HAP-1 (cell line): ENCODE results near the gene FAT2.

Experiments
- DNase-seq, 2 experiments: peaks; one replicate each; pipeline ENCODE4 v3.0.0-alpha.2; 2016 to 2020; ENCODE audit warnings: low spot score in 2 of 2
- H3K27me3 ChIP-seq: fragments of 250-450 bp; sonication (Bioruptor Pico); 2 replicates; pipeline ENCODE4 v1.5.1; 2020; ENCODE audit warnings: low read depth, mild to moderate bottlenecking, moderate library complexity
- H3K36me3 ChIP-seq: fragments of 250-450 bp; sonication (Bioruptor Pico); replicated peaks from 2 replicates; pipeline ENCODE4 v1.5.1; 2020; ENCODE audit warnings: mild to moderate bottlenecking
- H3K4me1 ChIP-seq: fragments of 250-450 bp; sonication (Bioruptor Pico); 2 replicates; pipeline ENCODE4 v1.5.1; 2020; ENCODE audit warnings: mild to moderate bottlenecking
- H3K4me3 ChIP-seq: fragments of 250-450 bp; sonication (Bioruptor Pico); 2 replicates; pipeline ENCODE4 v1.5.1; 2020; ENCODE audit warnings: mild to moderate bottlenecking, moderate library complexity
- H3K9me3 ChIP-seq: fragments of 250-450 bp; sonication (Bioruptor Pico); 2 replicates; pipeline ENCODE4 v1.5.1; 2020; ENCODE audit warnings: mild to moderate bottlenecking, moderate library complexity
- in situ Hi-C: fragments of 300-500 bp; cut with MboI; formaldehyde crosslinking; loops from 3 replicates; pipeline ENCODE4 v1.14.3; 2020; ENCODE audit warnings: low sequenced_read_pairs, inconsistent platforms, mixed read lengths

Gene FAT2, protein sequence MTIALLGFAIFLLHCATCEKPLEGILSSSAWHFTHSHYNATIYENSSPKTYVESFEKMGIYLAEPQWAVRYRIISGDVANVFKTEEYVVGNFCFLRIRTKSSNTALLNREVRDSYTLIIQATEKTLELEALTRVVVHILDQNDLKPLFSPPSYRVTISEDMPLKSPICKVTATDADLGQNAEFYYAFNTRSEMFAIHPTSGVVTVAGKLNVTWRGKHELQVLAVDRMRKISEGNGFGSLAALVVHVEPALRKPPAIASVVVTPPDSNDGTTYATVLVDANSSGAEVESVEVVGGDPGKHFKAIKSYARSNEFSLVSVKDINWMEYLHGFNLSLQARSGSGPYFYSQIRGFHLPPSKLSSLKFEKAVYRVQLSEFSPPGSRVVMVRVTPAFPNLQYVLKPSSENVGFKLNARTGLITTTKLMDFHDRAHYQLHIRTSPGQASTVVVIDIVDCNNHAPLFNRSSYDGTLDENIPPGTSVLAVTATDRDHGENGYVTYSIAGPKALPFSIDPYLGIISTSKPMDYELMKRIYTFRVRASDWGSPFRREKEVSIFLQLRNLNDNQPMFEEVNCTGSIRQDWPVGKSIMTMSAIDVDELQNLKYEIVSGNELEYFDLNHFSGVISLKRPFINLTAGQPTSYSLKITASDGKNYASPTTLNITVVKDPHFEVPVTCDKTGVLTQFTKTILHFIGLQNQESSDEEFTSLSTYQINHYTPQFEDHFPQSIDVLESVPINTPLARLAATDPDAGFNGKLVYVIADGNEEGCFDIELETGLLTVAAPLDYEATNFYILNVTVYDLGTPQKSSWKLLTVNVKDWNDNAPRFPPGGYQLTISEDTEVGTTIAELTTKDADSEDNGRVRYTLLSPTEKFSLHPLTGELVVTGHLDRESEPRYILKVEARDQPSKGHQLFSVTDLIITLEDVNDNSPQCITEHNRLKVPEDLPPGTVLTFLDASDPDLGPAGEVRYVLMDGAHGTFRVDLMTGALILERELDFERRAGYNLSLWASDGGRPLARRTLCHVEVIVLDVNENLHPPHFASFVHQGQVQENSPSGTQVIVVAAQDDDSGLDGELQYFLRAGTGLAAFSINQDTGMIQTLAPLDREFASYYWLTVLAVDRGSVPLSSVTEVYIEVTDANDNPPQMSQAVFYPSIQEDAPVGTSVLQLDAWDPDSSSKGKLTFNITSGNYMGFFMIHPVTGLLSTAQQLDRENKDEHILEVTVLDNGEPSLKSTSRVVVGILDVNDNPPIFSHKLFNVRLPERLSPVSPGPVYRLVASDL (N-terminal part only)

DNA sequence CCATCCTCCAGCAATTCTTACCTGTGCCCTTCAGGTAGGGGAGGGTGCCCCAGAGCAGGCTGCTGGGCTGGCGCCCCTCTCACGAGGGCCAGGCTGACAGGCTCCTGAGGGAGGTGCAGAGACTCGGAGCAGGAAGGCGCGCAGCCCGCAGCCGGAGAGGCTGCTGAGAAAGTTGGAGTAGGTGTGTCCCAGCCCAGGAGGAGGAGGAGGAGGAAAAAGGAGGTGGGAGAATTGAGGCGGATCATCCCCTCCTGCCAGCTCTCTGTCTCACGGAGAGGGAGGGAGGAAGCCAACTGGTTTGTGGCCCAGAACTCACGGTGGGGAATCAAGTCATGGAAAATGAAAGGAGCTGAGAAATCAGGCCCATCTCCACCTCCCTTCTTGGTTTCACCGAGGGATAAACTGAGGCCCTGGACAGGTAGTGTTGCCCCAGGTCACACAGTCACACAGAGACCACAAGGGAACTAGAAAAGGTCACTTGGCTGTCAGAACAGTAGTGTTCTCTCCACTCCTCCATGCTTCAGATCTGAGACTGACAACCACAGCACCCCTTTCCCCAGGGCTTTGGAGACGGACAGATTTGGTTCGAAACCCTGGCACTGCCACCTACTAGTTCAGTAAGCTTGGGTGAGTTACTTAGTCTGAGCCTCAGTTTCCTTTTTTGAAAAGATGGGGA, at the start of gene FAT2:
Gene FAT2, minus strand, starts transcription at position 188 of the 676 bp plus-strand sequence. CDS start 22,400 bp downstream, outside the sequence.
- DNase-seq = no peak
- Histone ChIP-seq H3K27me3 (no peaks in the 10 kb centered on the region), H3K9me3 (no peaks in the 10 kb centered on the region), H3K36me3 (no peaks in the 10 kb centered on the region), H3K4me3 (no peak within 1 kb of the TSS), H3K4me1 (no peaks in the 10 kb centered on the region)
- in situ Hi-C loops = no loop called here

DNA sequence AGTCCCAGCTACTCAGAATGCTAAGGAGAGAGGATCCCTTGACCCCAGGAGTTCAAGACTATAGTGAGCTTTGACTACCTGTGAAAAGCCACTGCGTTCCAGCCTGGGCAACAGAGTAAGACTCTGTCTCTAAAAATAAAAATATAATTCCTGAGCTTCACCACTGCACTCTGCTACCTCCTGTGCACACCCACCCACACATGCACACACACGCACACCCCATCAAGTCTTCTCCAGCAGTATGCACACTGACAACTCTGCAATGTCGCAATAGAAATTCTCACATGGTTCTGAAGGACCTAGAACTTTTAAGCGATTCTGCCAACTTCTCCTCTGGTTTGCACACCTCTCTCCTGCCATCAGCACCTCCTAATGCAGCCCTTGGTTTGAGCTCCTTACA, 47.5 kb upstream of the FAT2 start:
- Histone ChIP-seq H3K9me3 (no peaks in the 10 kb centered on the region; the same call in 1 of the 2 replicates), H3K4me3 (no peak overlapping the region), H3K27me3 (peaks cover 14% of the 10 kb centered on the region), H3K4me1 (no peaks in the 10 kb centered on the region), H3K36me3 (no peaks in the 10 kb centered on the region)
- no peak for DNase-seq
- in situ Hi-C loops = no loop called here

DNA sequence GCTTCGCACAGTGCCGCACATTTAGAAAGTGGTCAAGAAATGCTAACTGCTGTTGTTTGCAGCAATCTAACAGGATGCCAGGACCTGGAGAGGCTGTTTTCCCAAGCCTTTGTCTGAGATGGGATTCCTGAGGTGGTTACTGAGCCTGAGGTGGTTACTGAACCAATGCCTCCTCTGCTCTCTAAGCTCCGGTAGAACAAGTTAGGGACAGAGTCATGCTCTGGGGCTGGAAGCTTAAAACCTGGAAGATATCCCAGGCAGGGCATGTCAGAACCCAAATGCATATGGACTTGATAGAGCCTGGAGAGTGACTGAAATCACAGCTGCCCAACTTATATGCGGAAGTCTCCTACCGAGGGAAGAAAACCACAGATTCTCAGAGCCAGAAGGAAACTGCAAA, 46.5 kb upstream of the FAT2 start:
- no peak overlapping the region for H3K4me3 ChIP-seq
- H3K27me3 ChIP-seq = peaks cover 14% of the 10 kb centered on the region
- H3K36me3 ChIP-seq = no peaks in the 10 kb centered on the region
- no peaks in the 10 kb centered on the region for H3K9me3 ChIP-seq
- H3K4me1 ChIP-seq = no peaks in the 10 kb centered on the region
- DNase-seq = no peak
- in situ Hi-C loops = no loop called here

DNA sequence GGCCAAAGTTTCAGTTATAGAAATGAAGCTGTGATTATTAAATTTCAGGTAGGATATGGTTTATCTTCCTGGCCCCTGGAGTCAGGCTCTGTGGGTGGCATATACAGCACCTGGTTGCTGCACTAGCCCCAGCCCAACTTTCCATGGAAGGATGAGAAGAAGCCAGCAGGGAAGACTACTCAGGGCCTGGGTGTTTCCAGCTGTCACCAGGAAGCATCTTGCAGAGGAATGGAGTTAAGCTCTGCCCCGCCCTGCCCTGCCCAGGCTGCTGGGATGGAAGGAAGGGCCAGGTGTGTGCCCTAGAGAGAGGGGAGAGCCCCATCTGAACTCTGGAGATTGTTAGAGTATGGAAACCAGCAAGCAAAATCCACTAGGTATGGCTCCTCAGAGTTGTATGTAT, 42.8 kb upstream of the FAT2 start:
- no peaks in the 10 kb centered on the region for H3K9me3 ChIP-seq
- H3K4me1 ChIP-seq = no peaks in the 10 kb centered on the region
- in situ Hi-C loops = no loop called here
- peaks cover 17% of the 10 kb centered on the region for H3K27me3 ChIP-seq
- DNase-seq = no peak
- no peak overlapping the region for H3K4me3 ChIP-seq
- no peaks in the 10 kb centered on the region for H3K36me3 ChIP-seq

DNA sequence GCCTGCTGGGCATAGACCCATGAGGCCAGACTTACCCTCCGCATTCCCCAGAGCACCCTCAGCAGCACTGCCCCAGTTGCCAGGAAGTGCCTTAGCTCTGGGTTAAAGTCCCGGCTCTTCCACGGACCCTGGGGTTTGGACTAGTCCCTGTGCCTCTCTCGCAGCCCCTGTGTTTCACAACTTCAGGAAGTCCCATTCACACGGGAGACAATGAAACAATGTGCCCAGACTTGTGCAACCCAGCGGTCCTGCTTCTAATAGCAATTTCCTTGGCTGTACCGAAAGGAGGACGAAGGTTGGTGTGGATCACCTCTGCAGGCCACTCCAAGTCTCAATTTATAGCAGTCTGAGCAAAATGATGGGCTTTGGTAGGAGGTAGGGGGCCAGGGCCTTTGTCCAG, 41.8 kb upstream of the FAT2 start:
- H3K4me3 ChIP-seq = no peak overlapping the region
- H3K9me3 ChIP-seq = no peaks in the 10 kb centered on the region
- H3K36me3 ChIP-seq = no peaks in the 10 kb centered on the region
- DNase-seq = no peak
- peaks cover 16% of the 10 kb centered on the region for H3K27me3 ChIP-seq
- in situ Hi-C loops = no loop called here
- H3K4me1 ChIP-seq = no peaks in the 10 kb centered on the region

DNA sequence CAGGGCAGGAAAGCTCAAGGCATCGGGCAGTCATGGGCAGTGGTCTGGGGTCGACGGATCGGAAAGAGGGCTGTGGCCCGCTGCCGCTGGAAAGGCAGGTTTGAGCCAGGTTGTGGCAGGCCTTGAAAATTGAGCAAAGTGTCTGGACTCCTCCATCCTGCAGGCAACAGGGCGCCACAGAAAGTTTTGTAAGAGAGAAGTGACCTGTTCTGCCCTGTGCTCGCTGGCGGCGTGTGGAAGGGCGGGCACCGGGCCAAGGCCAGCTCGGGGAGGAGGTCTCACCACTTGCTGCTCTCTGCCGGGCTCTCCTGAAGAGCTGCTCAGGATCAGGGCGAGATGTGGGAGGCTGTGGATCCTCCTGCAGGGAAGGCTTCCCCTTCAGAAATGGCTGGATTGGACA, 41.4 kb upstream of the FAT2 start:
- Histone ChIP-seq H3K4me1 (no peaks in the 10 kb centered on the region), H3K4me3 (no peak overlapping the region), H3K36me3 (no peaks in the 10 kb centered on the region), H3K9me3 (no peaks in the 10 kb centered on the region), H3K27me3 (peaks cover 14% of the 10 kb centered on the region)
- DNase-seq = no peak
- in situ Hi-C loops = no loop called here

DNA sequence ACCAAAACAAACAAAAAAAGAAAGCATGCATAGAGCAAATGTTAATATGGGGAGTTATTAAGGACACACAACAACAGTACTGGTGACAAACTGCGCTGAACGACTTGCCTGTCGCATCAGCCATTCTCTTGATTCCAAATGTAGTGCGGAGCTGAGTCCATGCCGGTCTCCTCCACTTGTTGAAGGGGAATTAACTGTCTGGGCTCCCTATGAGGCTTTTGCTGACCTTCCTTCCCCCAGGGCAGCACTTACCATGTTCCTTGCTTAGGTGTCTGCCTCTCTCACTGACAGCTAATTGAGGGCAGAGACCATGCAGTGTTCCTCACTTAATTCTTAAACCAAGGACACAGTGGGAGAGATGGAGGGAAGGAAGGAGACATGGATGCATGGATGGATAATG, 40.8 kb upstream of the FAT2 start:
- H3K27me3 ChIP-seq = peaks cover 14% of the 10 kb centered on the region
- DNase-seq = no peak

DNA sequence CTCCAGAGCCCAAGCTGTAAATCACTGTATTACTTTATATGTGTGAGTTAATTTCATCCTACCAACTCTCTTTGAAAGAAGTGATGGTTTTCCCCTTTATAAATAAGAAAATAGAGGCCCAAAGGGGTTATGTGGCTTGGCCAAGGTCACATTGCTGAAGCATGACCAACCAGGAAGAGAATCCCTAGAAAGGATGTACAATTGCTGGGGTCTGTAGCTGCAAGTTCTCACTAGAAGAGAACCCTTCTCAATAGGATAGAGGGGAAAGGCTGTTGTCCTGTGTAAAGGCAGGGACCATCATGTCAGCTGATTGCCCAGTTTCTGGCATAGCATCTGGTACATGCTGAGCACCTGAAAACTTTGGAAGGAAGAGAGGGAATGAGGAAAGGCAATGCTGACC, 39.0 kb upstream of the FAT2 start:
- Histone ChIP-seq H3K9me3 (no peaks in the 10 kb centered on the region), H3K4me3 (no peak overlapping the region), H3K36me3 (no peaks in the 10 kb centered on the region), H3K27me3 (peaks cover 6% of the 10 kb centered on the region), H3K4me1 (no peaks in the 10 kb centered on the region)
- DNase-seq = no peak
- in situ Hi-C loops = no loop called here

More for the DNA sequence above, 40.8 kb upstream of the FAT2 start:
- no peaks in the 10 kb centered on the region for H3K36me3 ChIP-seq
- H3K4me3 ChIP-seq = no peak overlapping the region
- no peaks in the 10 kb centered on the region for H3K9me3 ChIP-seq
- H3K4me1 ChIP-seq = no peaks in the 10 kb centered on the region
- in situ Hi-C loops = no loop called here

DNA sequence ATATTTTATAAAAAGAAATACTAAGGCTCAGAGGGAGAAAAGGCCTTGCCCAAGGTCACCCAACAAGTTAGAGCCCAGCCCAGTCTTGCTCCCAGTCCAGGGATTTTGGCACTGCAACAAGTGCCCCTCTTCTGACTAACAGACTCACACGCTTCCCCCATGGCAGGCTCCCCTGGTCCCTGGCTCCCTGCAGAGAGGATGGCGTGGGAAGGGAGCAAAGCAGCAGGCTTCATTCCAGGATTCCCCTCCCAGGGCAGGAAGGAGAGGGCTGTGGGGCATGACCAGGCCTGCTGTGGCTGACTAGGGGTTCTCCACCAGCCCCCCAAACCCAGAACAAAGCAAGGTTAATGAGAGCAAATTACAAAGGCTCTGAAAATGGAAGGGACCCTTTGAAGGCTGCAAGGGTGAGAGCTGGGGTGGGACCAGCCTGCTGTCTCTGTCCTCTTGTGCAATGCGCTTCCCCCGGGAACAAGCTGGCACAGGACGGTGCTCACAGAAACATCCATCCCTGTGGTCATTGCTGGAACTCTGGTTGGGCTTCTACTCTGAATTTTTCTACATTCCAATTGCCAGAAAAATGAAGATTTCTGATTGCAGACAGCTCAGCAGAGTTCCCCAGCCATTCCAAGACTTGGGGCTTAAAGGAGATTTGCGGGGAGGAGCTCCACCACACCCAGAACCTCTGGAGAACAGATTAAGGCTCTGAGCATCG, 37.1 kb upstream of the FAT2 start:
- Histone ChIP-seq H3K27me3 (peaks cover 4% of the 10 kb centered on the region), H3K9me3 (no peaks in the 10 kb centered on the region), H3K4me3 (no peak overlapping the region), H3K36me3 (no peaks in the 10 kb centered on the region), H3K4me1 (no peaks in the 10 kb centered on the region)
- in situ Hi-C loops = no loop called here
- DNase-seq = no peak

DNA sequence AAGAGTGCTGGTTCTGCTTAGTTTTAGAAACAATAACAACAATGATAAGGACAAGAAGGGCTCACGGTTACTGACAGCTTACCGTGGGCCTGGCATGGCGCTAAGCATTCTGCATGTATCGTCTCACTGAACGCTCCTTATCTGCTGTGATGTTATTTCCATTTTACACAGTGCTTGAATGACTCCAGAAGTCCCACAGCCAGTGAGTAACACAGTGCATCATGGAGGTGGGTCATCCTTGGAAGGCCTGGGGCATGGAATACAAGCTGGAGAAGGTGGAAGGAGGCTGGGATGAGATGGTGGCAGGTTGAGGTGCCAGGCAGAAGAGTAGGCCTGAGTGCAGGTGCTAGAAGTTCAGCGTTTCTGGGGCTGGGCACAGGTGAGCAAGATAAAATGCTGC, 36.5 kb upstream of the FAT2 start:
- Histone ChIP-seq H3K4me3 (no peak overlapping the region), H3K4me1 (no peaks in the 10 kb centered on the region), H3K36me3 (no peaks in the 10 kb centered on the region), H3K27me3 (peaks cover 7% of the 10 kb centered on the region), H3K9me3 (no peaks in the 10 kb centered on the region)
- in situ Hi-C loops = no loop called here
- no peak for DNase-seq

DNA sequence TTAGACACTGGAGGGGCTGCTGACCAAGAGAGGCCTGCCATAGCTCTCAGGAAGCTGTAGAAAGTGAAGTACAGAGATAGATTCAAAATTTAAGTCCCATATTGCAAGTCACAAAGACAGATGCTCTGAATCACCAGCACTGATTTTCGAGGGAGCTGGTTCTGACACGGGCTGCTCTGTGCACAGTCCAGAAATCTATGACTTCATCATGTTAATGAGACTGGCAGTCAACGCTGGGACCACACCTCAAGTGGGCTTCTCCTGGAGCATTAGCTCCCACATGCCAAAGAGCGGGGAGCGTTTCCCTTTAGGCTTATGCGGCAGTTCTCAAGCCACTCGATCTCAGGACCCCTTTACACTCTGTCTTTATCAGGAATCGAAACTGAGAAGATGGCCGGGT, 34.2 kb upstream of the FAT2 start:
- no peaks in the 10 kb centered on the region for H3K4me1 ChIP-seq
- no peak overlapping the region for H3K4me3 ChIP-seq
- in situ Hi-C loops = no loop called here
- no peak for DNase-seq
- H3K27me3 ChIP-seq = peaks cover 21% of the 10 kb centered on the region
- no peaks in the 10 kb centered on the region for H3K9me3 ChIP-seq
- H3K36me3 ChIP-seq = no peaks in the 10 kb centered on the region

DNA sequence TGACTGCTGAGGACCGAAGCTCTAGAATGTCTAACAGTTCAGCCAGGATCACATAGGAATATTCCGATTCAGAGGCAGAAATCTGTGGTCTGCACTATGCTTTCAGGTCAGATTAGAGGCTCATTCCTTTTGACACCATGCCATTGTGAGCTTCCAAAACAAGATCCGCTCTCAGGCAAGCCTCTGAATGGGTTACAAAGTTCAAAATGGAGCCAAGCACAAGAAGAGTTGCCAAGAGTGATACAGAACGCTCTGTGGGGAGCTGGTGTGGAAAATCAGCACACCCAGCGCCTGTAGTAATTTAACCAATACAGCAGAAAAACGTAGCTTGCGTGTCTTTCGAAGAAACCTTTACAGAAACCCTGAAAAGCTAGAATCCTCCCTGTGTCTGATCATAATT, 33.3 kb upstream of the FAT2 start:
- no peak for DNase-seq
- H3K9me3 ChIP-seq = no peaks in the 10 kb centered on the region
- H3K27me3 ChIP-seq = peaks cover 22% of the 10 kb centered on the region
- no peaks in the 10 kb centered on the region for H3K4me1 ChIP-seq
- no peak overlapping the region for H3K4me3 ChIP-seq
- in situ Hi-C loops = no loop called here
- no peaks in the 10 kb centered on the region for H3K36me3 ChIP-seq
